ENCODE measurements around the gene HEMK1. TPM values are rescaled to one million over a fixed set of nuclear protein-coding genes. Genes with fewer than 3 reads are reported as not detected.

Gene HEMK1
- total RNA-seq, 2 donors from 2014 or later: 5.4 to 12.7 TPM

- Histone ChIP-seq H3K9me3 (no peaks in the 10 kb centered on the region), H3K27ac (no peak overlapping the region), H3K4me3 (no peak overlapping the region), H3K36me3 (no peaks in the 10 kb centered on the region), H3K4me1 (ENCODE audit: control insufficient read depth in 1 of 2, low read depth in 2 of 2) (peaks cover 0 to 7% of the 10 kb centered on the region in 2 donors), H3K27me3 (replicated peaks; ENCODE audit: insufficient read depth) (no peaks in the 10 kb centered on the region)
- no peak for TF ChIP-seq CTCF (IDR thresholded peaks at IDR 0.05)
- DNase-seq (ENCODE audit: low spot score) (no peak), ATAC-seq (ENCODE audit: insufficient number of reproducible peaks, low FRiP score, low read depth) (no peak)
Measured at GRCh38 chr3:50557106-50557505, 12.2 kb upstream of the HEMK1 start.

- Histone ChIP-seq H3K9me3 (no peaks in the 10 kb centered on the region), H3K4me3 (no peak overlapping the region), H3K36me3 (no peaks in the 10 kb centered on the region), H3K4me1 (ENCODE audit: control insufficient read depth in 1 of 2, low read depth in 2 of 2) (peaks cover 0 to 7% of the 10 kb centered on the region in 2 donors), H3K27ac (no peak overlapping the region), H3K27me3 (replicated peaks; ENCODE audit: insufficient read depth) (no peaks in the 10 kb centered on the region)
- no peak for ATAC-seq (ENCODE audit: insufficient number of reproducible peaks, low FRiP score, low read depth)
- no peak for TF ChIP-seq CTCF (IDR thresholded peaks at IDR 0.05)
- DNase-seq (ENCODE audit: low spot score): no peak
Measured at GRCh38 chr3:50557915-50558314, 11.4 kb upstream of the HEMK1 start.

- H3K4me3 ChIP-seq: no peak overlapping the region
- no peaks in the 10 kb centered on the region for H3K9me3 ChIP-seq
- H3K27ac ChIP-seq: no peak overlapping the region
- ATAC-seq (ENCODE audit: insufficient number of reproducible peaks, low FRiP score, low read depth) (no peak), DNase-seq (ENCODE audit: low spot score) (no peak)
- H3K4me1 ChIP-seq (ENCODE audit: control insufficient read depth in 1 of 2, low read depth in 2 of 2): peaks cover 0 to 7% of the 10 kb centered on the region in 2 donors
- H3K27me3 ChIP-seq (replicated peaks; ENCODE audit: insufficient read depth): no peaks in the 10 kb centered on the region
- no peak for TF ChIP-seq CTCF (IDR thresholded peaks at IDR 0.05)
- no peaks in the 10 kb centered on the region for H3K36me3 ChIP-seq
Measured at GRCh38 chr3:50559702-50560101, 9.6 kb upstream of the HEMK1 start.

GRCh38 chr3:50562861-50563260, 6.5 kb upstream of the HEMK1 start:
- TF ChIP-seq CTCF (IDR thresholded peaks at IDR 0.05): no peak
- Histone ChIP-seq H3K4me1 (ENCODE audit: control insufficient read depth in 1 of 2, low read depth in 2 of 2) (peaks cover 5 to 18% of the 10 kb centered on the region in 2 donors), H3K36me3 (no peaks in the 10 kb centered on the region), H3K27ac (no peak overlapping the region), H3K27me3 (replicated peaks; ENCODE audit: insufficient read depth) (no peaks in the 10 kb centered on the region), H3K4me3 (no peak overlapping the region), H3K9me3 (no peaks in the 10 kb centered on the region)
- DNase-seq (ENCODE audit: low spot score) (no peak), ATAC-seq (ENCODE audit: insufficient number of reproducible peaks, low FRiP score, low read depth) (no peak)

- DNase-seq (ENCODE audit: low spot score) (no peak), ATAC-seq (ENCODE audit: insufficient number of reproducible peaks, low FRiP score, low read depth) (no peak)
- Histone ChIP-seq H3K36me3 (no peaks in the 10 kb centered on the region), H3K27me3 (replicated peaks; ENCODE audit: insufficient read depth) (no peaks in the 10 kb centered on the region), H3K4me1 (ENCODE audit: control insufficient read depth in 1 of 2, low read depth in 2 of 2) (peaks cover 5 to 24% of the 10 kb centered on the region in 2 donors), H3K4me3 (no peak overlapping the region), H3K9me3 (no peaks in the 10 kb centered on the region), H3K27ac (no peak overlapping the region)
- TF ChIP-seq CTCF (IDR thresholded peaks at IDR 0.05): no peak
Measured at GRCh38 chr3:50563867-50564266, 5.5 kb upstream of the HEMK1 start.
